ENCODE measurements around the gene GSTP1. TPM values are rescaled to one million over a fixed set of nuclear protein-coding genes. Genes with fewer than 3 reads are reported as not detected.
A peak's percentile ranks its signal among the peaks of the same experiment; 100 is the strongest.

The GSTP1 gene
- total and polyA plus RNA-seq, 9 of the 15 experiments (the other 6 are each of a cell fraction or from before 2014, with no cell fraction given), result 592 to 2,150 (median 1,204) TPM

- TF ChIP-seq, protein P1, sequence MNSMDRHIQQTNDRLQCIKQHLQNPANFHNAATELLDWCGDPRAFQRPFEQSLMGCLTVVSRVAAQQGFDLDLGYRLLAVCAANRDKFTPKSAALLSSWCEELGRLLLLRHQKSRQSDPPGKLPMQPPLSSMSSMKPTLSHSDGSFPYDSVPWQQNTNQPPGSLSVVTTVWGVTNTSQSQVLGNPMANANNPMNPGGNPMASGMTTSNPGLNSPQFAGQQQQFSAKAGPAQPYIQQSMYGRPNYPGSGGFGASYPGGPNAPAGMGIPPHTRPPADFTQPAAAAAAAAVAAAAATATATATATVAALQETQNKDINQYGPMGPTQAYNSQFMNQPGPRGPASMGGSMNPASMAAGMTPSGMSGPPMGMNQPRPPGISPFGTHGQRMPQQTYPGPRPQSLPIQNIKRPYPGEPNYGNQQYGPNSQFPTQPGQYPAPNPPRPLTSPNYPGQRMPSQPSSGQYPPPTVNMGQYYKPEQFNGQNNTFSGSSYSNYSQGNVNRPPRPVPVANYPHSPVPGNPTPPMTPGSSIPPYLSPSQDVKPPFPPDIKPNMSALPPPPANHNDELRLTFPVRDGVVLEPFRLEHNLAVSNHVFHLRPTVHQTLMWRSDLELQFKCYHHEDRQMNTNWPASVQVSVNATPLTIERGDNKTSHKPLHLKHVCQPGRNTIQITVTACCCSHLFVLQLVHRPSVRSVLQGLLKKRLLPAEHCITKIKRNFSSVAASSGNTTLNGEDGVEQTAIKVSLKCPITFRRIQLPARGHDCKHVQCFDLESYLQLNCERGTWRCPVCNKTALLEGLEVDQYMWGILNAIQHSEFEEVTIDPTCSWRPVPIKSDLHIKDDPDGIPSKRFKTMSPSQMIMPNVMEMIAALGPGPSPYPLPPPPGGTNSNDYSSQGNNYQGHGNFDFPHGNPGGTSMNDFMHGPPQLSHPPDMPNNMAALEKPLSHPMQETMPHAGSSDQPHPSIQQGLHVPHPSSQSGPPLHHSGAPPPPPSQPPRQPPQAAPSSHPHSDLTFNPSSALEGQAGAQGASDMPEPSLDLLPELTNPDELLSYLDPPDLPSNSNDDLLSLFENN (IDR thresholded peaks at IDR 0.05; ENCODE audit: low read depth in 2 of 2, low read length in 2 of 2), result peak in 1 of 2 experiments; percentile 41; a peak in 1 of 4 replicates
- TF ChIP-seq FOXK1 (CRISPR knock-in tag; IDR thresholded peaks at IDR 0.05; ENCODE audit: borderline replicate concordance), result no peak
- TF ChIP-seq YY1 (IDR thresholded peaks at IDR 0.05; ENCODE audit: borderline replicate concordance in 1 of 3, control insufficient read depth in 1 of 3, extremely low read depth in 1 of 3, insufficient read depth in 3 of 3, insufficient read length in 1 of 3, insufficient replicate concordance in 2 of 3, low read depth in 1 of 3, low read length in 2 of 3), result peak in 2 of 3 experiments; percentile 29 to 72
- TF ChIP-seq ZNF263 (CRISPR knock-in tag; IDR thresholded peaks at IDR 0.05; ENCODE audit: borderline replicate concordance), result peak; percentile 93
- no peak for TF ChIP-seq KDM1A (IDR thresholded peaks at IDR 0.05)
- TF ChIP-seq NR2C2 (CRISPR knock-in tag; IDR thresholded peaks at IDR 0.05), result peak; percentile 91
- peak; percentile 97 for TF ChIP-seq NR2C2 (tag; IDR thresholded peaks at IDR 0.05)
- TF ChIP-seq TAF1 (IDR thresholded peaks at IDR 0.05; ENCODE audit: control insufficient read depth, extremely low read depth, insufficient read depth, low read length, severe bottlenecking), result peak; percentile 83
- TF ChIP-seq, protein P2, sequence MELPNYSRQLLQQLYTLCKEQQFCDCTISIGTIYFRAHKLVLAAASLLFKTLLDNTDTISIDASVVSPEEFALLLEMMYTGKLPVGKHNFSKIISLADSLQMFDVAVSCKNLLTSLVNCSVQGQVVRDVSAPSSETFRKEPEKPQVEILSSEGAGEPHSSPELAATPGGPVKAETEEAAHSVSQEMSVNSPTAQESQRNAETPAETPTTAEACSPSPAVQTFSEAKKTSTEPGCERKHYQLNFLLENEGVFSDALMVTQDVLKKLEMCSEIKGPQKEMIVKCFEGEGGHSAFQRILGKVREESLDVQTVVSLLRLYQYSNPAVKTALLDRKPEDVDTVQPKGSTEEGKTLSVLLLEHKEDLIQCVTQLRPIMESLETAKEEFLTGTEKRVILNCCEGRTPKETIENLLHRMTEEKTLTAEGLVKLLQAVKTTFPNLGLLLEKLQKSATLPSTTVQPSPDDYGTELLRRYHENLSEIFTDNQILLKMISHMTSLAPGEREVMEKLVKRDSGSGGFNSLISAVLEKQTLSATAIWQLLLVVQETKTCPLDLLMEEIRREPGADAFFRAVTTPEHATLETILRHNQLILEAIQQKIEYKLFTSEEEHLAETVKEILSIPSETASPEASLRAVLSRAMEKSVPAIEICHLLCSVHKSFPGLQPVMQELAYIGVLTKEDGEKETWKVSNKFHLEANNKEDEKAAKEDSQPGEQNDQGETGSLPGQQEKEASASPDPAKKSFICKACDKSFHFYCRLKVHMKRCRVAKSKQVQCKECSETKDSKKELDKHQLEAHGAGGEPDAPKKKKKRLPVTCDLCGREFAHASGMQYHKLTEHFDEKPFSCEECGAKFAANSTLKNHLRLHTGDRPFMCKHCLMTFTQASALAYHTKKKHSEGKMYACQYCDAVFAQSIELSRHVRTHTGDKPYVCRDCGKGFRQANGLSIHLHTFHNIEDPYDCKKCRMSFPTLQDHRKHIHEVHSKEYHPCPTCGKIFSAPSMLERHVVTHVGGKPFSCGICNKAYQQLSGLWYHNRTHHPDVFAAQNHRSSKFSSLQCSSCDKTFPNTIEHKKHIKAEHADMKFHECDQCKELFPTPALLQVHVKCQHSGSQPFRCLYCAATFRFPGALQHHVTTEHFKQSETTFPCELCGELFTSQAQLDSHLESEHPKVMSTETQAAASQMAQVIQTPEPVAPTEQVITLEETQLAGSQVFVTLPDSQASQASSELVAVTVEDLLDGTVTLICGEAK (IDR thresholded peaks at IDR 0.05), result peak; percentile 84
- TF ChIP-seq, protein P2 (CRISPR knock-in tag; IDR thresholded peaks at IDR 0.05), result no peak
- TF ChIP-seq SIN3A (IDR thresholded peaks at IDR 0.05; ENCODE audit: borderline replicate concordance in 2 of 2, control insufficient read depth in 1 of 2, low read depth in 2 of 2, low read length in 2 of 2), result peak; percentile 90 to 98
- TF ChIP-seq MEIS2 (IDR thresholded peaks at IDR 0.05; ENCODE audit: partially characterized antibody), result peak; percentile 51
Measured at GRCh38 chr11:67606492-67607295, 23.1 kb downstream of the GSTP1 start, which contains the start of gene NDUFV1 (continued).
